HFF-Myc (cell line): ENCODE measurements around the gene CSAD.
"Not testable (repeated sequence)": the region's sequence is repeated elsewhere in the genome, so short reads cannot be mapped to it uniquely, and the experiment has no call there.

ENCODE experiments used
- DNase-seq: peaks from one replicate; pipeline ENCODE4 v3.0.0-alpha.2; 2011; ENCODE audit warnings: low read depth; ENCODE audit errors: extremely low read depth
- H3K4me3 ChIP-seq: replicated peaks from 2 replicates; pipeline ENCODE4 v1.5.1; 2011; ENCODE audit warnings: low read depth, mild to moderate bottlenecking, control low read depth, low read length
- TF ChIP-seq, protein P1 (sequence below): IDR thresholded peaks from 2 replicates; pipeline ENCODE4 v1.5.1; 2012; ENCODE audit warnings: mild to moderate bottlenecking, low read depth, low read length, control low read depth; ENCODE audit errors: missing control alignments

Gene CSAD

DNA sequence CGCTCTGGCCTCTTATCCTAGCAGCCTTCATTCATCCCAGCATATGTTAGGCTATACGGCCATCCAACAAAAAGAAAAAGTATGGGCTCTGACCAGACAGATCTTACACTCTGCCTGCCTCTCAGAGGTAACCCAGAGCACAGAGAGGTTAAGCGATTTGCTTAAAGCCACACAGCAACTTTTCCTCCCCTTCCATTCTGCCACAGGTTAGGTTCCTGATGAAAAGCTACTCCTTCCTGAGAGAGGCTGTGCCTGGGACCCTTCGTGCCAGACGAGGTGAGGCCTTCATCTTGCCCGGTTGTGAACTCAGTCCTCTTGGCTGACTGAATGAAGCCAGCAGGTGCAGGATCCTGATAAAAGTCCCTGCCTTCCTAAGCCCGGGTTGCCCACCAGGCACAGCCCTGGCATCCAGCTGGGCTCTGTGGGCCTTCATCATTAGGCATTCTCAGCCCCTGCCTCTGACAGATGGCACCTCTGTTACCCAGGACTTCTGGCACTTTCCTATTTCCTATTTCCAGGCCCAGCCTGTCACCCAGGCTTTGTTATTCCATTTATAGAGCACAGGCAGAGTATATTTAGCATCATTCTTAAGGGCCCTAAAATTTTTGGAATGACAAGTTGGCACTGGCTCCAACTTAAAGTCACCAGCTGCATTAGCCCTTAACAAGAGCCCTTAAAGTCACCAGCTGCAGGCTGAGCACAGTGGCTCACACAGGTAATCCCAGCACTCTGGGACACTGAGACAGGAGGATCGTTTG is 64.7 kb downstream of the CSAD start:
- H3K4me3 ChIP-seq, result no peak overlapping the region
- no peak for DNase-seq
- TF ChIP-seq, protein P1, sequence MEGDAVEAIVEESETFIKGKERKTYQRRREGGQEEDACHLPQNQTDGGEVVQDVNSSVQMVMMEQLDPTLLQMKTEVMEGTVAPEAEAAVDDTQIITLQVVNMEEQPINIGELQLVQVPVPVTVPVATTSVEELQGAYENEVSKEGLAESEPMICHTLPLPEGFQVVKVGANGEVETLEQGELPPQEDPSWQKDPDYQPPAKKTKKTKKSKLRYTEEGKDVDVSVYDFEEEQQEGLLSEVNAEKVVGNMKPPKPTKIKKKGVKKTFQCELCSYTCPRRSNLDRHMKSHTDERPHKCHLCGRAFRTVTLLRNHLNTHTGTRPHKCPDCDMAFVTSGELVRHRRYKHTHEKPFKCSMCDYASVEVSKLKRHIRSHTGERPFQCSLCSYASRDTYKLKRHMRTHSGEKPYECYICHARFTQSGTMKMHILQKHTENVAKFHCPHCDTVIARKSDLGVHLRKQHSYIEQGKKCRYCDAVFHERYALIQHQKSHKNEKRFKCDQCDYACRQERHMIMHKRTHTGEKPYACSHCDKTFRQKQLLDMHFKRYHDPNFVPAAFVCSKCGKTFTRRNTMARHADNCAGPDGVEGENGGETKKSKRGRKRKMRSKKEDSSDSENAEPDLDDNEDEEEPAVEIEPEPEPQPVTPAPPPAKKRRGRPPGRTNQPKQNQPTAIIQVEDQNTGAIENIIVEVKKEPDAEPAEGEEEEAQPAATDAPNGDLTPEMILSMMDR, result no peak

DNA sequence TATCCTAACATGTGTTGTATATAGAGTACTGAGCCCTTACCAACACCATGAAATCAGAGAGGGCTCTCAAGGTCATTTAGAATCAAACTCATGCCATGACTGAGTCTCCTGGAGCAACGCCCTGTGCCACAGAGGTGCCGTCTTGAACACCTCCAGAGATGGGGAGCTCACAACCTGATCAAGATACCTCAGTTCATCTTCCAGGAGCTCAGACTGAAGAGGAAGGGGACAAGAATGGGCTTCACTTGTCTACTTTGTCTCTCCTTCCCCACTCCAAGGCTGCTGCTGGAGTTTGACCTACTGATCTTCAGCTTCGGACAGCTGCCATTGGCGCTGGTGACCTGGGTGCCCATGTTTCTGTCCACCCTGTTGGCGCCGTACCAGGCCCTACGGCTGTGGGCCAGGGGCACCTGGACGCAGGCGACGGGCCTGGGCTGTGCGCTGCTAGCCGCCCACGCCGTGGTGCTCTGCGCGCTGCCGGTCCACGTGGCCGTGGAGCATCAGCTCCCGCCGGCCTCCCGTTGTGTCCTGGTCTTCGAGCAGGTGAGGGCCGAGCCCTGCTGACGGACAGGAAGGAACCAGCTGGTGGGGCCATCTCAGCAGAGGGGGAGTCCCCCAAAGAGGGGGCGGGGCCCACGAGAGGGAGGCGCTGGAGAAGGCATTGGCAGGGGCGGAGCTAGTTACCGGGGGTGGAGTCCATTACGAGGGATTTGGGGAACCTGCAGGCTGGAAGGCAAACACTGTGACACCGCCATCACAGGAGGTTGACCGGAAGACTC is 65.4 kb downstream of the CSAD start:
- H3K4me3 ChIP-seq, result no peak overlapping the region
- DNase-seq, result no peak
- TF ChIP-seq, protein P1, result no peak

DNA sequence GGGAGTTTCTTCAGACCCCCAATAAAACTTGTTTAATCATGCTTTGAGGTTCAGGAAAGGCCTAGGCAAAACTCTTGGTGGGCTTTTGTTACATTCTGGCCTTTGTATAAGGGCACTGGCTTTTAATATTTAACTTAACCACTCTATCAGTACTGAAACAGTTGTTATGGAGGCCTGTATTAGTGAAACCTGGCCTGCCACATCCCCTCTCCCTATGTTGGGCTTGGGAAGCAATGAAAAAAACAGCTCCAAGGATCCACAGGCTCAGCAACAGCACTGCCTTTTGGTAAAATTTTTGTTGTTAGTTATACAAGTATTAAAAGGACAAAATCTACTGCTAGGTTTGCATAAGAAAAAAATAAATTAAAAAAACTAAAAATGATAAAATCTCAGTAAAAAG is 66.8 kb downstream of the CSAD start:
- TF ChIP-seq, protein P1, result no peak
- no peak overlapping the region for H3K4me3 ChIP-seq
- no peak for DNase-seq

DNA sequence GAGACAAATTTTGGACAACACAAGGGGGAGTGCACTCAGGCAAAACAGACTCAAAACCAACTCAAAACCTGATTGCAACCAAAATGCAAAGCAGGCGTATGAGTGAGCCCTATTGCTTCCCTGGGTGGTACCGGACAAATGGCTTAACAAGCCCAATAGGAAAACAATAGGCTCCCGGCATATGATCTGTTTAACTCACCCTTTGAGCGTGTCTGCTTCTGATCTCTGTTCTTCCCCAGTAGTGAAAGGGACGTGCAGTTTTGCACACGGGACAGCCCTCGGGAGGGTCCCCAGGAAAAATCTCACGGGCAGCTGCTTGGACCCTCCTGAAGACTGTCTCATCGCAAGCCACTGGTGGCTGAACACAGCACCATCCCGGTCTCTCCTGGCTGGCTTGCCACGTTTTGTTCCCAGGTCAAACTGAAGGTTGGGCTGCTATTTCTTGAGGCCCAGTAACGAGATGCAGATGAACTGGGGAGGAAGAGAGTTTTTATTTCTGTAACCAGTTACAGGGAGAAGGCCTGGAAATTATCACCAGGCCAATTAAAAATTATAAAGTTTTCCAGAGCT is 67.5 kb downstream of the CSAD start:
- H3K4me3 ChIP-seq, result no peak overlapping the region
- TF ChIP-seq, protein P1, result no peak
- DNase-seq, result no peak

DNA sequence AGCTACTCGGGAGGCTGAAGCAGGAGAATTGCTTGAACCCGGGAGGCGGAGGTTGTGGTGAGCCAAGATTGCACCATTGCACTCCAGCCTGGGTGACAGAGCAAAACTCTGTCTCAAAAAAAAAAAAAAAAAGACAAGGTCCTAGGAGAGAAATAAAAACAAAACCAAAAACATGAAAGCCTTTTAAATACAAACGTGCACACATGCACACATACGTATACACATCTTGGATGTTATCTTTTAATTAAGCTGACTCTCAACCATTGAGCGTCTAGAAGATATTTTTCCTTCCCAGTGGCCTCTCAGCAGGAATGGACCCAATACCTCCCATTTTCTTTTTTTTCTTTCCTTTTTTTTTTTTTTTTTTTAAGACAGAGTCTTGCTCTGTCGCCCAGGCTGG is 68.3 kb downstream of the CSAD start:
- not testable (repeated sequence) for DNase-seq, H3K4me3 ChIP-seq
